Smooth muscle cell (in vitro differentiated cells): Measurements from ENCODE around the gene LYAR. TPM values are rescaled to one million over a fixed set of nuclear protein-coding genes. Genes with fewer than 3 reads are reported as not detected.

ENCODE experiments used
- DNase-seq: peaks from one replicate; lab custom pipeline; 2025; ENCODE audit not compliant: unreplicated experiment; lab: John Stamatoyannopoulos, UW
- H2AFZ ChIP-seq: fragments of 200-600 bp; sonication (generic); 2 replicates; pipeline ENCODE4 v1.6.0; 2016; ENCODE audit warnings: antibody characterized with exemption, low read depth, mild to moderate bottlenecking
- H3F3A ChIP-seq: fragments of 200-600 bp; sonication (generic); 2 replicates; pipeline ENCODE4 v1.6.0; 2017; ENCODE audit warnings: antibody characterized with exemption, low read depth
- H3K27ac ChIP-seq: fragments of 200-600 bp; sonication (generic); 2 replicates; pipeline ENCODE4 v1.5.1; 2016; ENCODE audit warnings: low read depth, mild to moderate bottlenecking
- H3K27me3 ChIP-seq: fragments of 200-600 bp; sonication (generic); 2 replicates; pipeline ENCODE4 v1.6.1; 2016; ENCODE audit warnings: low read depth, mild to moderate bottlenecking
- H3K36me3 ChIP-seq: fragments of 200-600 bp; sonication (generic); 2 replicates; pipeline ENCODE4 v1.5.1; 2016; ENCODE audit warnings: low read depth
- H3K4me1 ChIP-seq: fragments of 200-600 bp; sonication (generic); 2 replicates; pipeline ENCODE4 v1.5.1; 2016; ENCODE audit warnings: low read depth
- H3K4me2 ChIP-seq: fragments of 200-600 bp; sonication (generic); 2 replicates; pipeline ENCODE4 v1.6.0; 2016; ENCODE audit warnings: mild to moderate bottlenecking
- H3K4me3 ChIP-seq: fragments of 200-600 bp; sonication (generic); 2 replicates; pipeline ENCODE4 v1.5.1; 2016; ENCODE audit warnings: mild to moderate bottlenecking
- H3K79me2 ChIP-seq: fragments of 200-600 bp; sonication (generic); 2 replicates; pipeline ENCODE4 v1.6.0; 2016; ENCODE audit warnings: low read depth, mild to moderate bottlenecking
- H3K9ac ChIP-seq: fragments of 200-600 bp; sonication (generic); 2 replicates; pipeline ENCODE4 v1.6.0; 2016; ENCODE audit warnings: low read depth
- H3K9me3 ChIP-seq: fragments of 200-600 bp; sonication (generic); replicated peaks from 2 replicates; pipeline ENCODE4 v1.5.1; 2016; ENCODE audit warnings: low read depth
- H4K20me1 ChIP-seq: fragments of 200-600 bp; sonication (generic); 2 replicates; pipeline ENCODE4 v1.6.0; 2016; ENCODE audit warnings: low read depth
- CTCF ChIP-seq: fragments of 200-600 bp; sonication (generic); IDR thresholded peaks from 2 replicates; pipeline ENCODE4 v1.5.1; 2017; ENCODE audit warnings: borderline replicate concordance, mild to moderate bottlenecking, antibody characterized with exemption; ENCODE audit not compliant: insufficient read depth, poor library complexity, severe bottlenecking
- WGBS: methylation state at CpG from one replicate; pipeline ENCODE4 v1.1.7; 2016; ENCODE audit warnings: low lambda C conversion rate; 5-methylcytosine and 5-hydroxymethylcytosine counted together
- polyA plus RNA-seq: library from polyadenylated mRNA; unstranded; fragments of >200 nt; fragmentation: Nextera tagmentation; extraction: Ambion mirVana; gene quantifications from 2 replicates; pipeline ENCODE4 v1.2.1, GENCODE V29; 2016
- total RNA-seq: library from RNA; depleted of rRNA; stranded (reverse); fragments of >200 nt; gene quantifications from 2 replicates; pipeline ENCODE4 v1.2.3, GENCODE V29; 2014

LYAR gene
- total and polyA plus RNA-seq, 2 experiments from 2014 or later: 8.1 to 12.5 TPM

GRCh38 chr4:4277531-4277930 lies 12.4 kb downstream of the LYAR start:
- Histone ChIP-seq H3K79me2 (no peaks in the 10 kb centered on the region), H3K27ac (no peak overlapping the region), H4K20me1 (no peaks in the 10 kb centered on the region), H3K27me3 (no peaks in the 10 kb centered on the region), H3K4me1 (no peaks in the 10 kb centered on the region), H3K9ac (no peak overlapping the region), H3F3A (no peaks in the 10 kb centered on the region), H3K4me2 (no peak overlapping the region), H3K4me3 (no peak overlapping the region), H3K36me3 (peaks cover 14% of the 10 kb centered on the region), H2AFZ (no peak overlapping the region), H3K9me3 (no peaks in the 10 kb centered on the region)
- 88% methylated on average over 6 of the region's 6 CpGs for WGBS
- no peak for DNase-seq
- no peak for TF ChIP-seq CTCF

GRCh38 chr4:4274226-4274625 lies 15.7 kb downstream of the LYAR start:
- Histone ChIP-seq H3K4me2 (no peak overlapping the region), H3K4me3 (no peak overlapping the region), H3K36me3 (peaks cover 8% of the 10 kb centered on the region), H3K4me1 (no peaks in the 10 kb centered on the region), H3K27ac (no peak overlapping the region), H3F3A (no peaks in the 10 kb centered on the region), H3K27me3 (no peaks in the 10 kb centered on the region), H3K9me3 (no peaks in the 10 kb centered on the region), H4K20me1 (no peaks in the 10 kb centered on the region), H3K79me2 (no peaks in the 10 kb centered on the region), H2AFZ (no peak overlapping the region), H3K9ac (no peak overlapping the region)
- 95% methylated on average over 14 of the region's 14 CpGs for WGBS
- TF ChIP-seq CTCF: no peak
- no peak for DNase-seq

GRCh38 chr4:4271912-4272311 lies 18.0 kb downstream of the LYAR start:
- DNase-seq: no peak
- H3K9ac ChIP-seq: no peak overlapping the region
- WGBS: 94% methylated on average over 10 of the region's 10 CpGs
- no peaks in the 10 kb centered on the region for H4K20me1 ChIP-seq
- no peak overlapping the region for H3K4me3 ChIP-seq
- no peak overlapping the region for H3K27ac ChIP-seq
- no peaks in the 10 kb centered on the region for H3K4me1 ChIP-seq
- peaks cover 7% of the 10 kb centered on the region for H3K36me3 ChIP-seq
- H3K79me2 ChIP-seq: no peaks in the 10 kb centered on the region
- no peaks in the 10 kb centered on the region for H3K27me3 ChIP-seq
- no peaks in the 10 kb centered on the region for H3K9me3 ChIP-seq
- no peak for TF ChIP-seq CTCF
- H3K4me2 ChIP-seq: no peak overlapping the region
- no peaks in the 10 kb centered on the region for H3F3A ChIP-seq
- no peak overlapping the region for H2AFZ ChIP-seq

GRCh38 chr4:4270529-4270928 lies 19.4 kb downstream of the LYAR start:
- Histone ChIP-seq H3F3A (no peaks in the 10 kb centered on the region), H3K36me3 (peaks cover 7% of the 10 kb centered on the region), H3K4me2 (no peak overlapping the region), H4K20me1 (no peaks in the 10 kb centered on the region), H3K27ac (no peak overlapping the region), H3K4me1 (no peaks in the 10 kb centered on the region), H3K9ac (no peak overlapping the region), H3K9me3 (no peaks in the 10 kb centered on the region), H3K79me2 (no peaks in the 10 kb centered on the region), H3K4me3 (no peak overlapping the region), H3K27me3 (no peaks in the 10 kb centered on the region), H2AFZ (no peak overlapping the region)
- 81% methylated on average over 4 of the region's 4 CpGs for WGBS
- DNase-seq: no peak
- TF ChIP-seq CTCF: no peak
